NCI-H2227 treated with DMSO at 0.1 percent for 48 hours (cell line): ENCODE results near the gene TMEM131L.
"Not testable (repeated sequence)": the region's sequence is repeated elsewhere in the genome, so short reads cannot be mapped to it uniquely, and the experiment has no call there.

ENCODE experiments used
- DNase-seq: peaks from one replicate; lab custom pipeline; 2025; lab: John Stamatoyannopoulos, UW

Gene TMEM131L

GRCh38 chr4:153661215-153661822 is 195.2 kb downstream of the TMEM131L start:
- DNase-seq = no peak

GRCh38 chr4:153661908-153662307 is 195.7 kb downstream of the TMEM131L start:
- DNase-seq = no peak

- DNase-seq = no peak
Observed at GRCh38 chr4:153663667-153664066, 197.5 kb downstream of the TMEM131L start.

GRCh38 chr4:153666505-153666904 is 200.3 kb downstream of the TMEM131L start:
- DNase-seq = not testable (repeated sequence)

- DNase-seq = no peak
Observed at GRCh38 chr4:153668647-153669046, 202.5 kb downstream of the TMEM131L start.

- no peak for DNase-seq
Observed at GRCh38 chr4:153669838-153670237, 203.7 kb downstream of the TMEM131L start.

GRCh38 chr4:153676486-153676885 is 210.3 kb downstream of the TMEM131L start:
- DNase-seq = no peak

- no peak for DNase-seq
Observed at GRCh38 chr4:153676984-153677383, 210.8 kb downstream of the TMEM131L start.

GRCh38 chr4:153679486-153679885 is 213.3 kb downstream of the TMEM131L start:
- no peak for DNase-seq

- no peak for DNase-seq
Observed at GRCh38 chr4:153683763-153684181, 217.6 kb downstream of the TMEM131L start.

- no peak for DNase-seq
Observed at GRCh38 chr4:153684182-153684970, 218.2 kb downstream of the TMEM131L start, which contains the start of gene TLR2. TSS of gene TLR2 (plus strand) at chr4:153684280. CDS start at chr4:153702908, 18,628 bp downstream.

- no peak for DNase-seq
Observed at GRCh38 chr4:153684971-153685371, 218.8 kb downstream of the TMEM131L start.
